ENCODE measurements around the gene ARHGAP27.
"Not testable (repeated sequence)": the region's sequence is repeated elsewhere in the genome, so short reads cannot be mapped to it uniquely, and the experiment has no call there.

The ARHGAP27 gene

GRCh38 chr17:45444301-45444700, 11.6 kb upstream of the ARHGAP27 start:
- H3K4me1 ChIP-seq (ENCODE audit: control insufficient read depth in 1 of 2, insufficient read depth in 1 of 2, low read depth in 1 of 2, low read length in 1 of 2); H3K4me3 ChIP-seq (ENCODE audit: low read depth in 1 of 2, low read length in 1 of 2); H3K27ac ChIP-seq; H3K9me3 ChIP-seq; H3K27me3 ChIP-seq: not testable (repeated sequence)
- peaks cover 87% of the 10 kb centered on the region for H3K36me3 ChIP-seq

GRCh38 chr17:45443371-45444260, 10.9 kb upstream of the ARHGAP27 start:
- H3K9me3 ChIP-seq; H3K27me3 ChIP-seq; H3K4me1 ChIP-seq (ENCODE audit: control insufficient read depth in 1 of 2, insufficient read depth in 1 of 2, low read depth in 1 of 2, low read length in 1 of 2); H3K4me3 ChIP-seq (ENCODE audit: low read depth in 1 of 2, low read length in 1 of 2); H3K27ac ChIP-seq: not testable (repeated sequence)
- peaks cover 88% of the 10 kb centered on the region for H3K36me3 ChIP-seq

GRCh38 chr17:45441526-45442310, 9.0 kb upstream of the ARHGAP27 start:
- H3K27ac ChIP-seq = no peak overlapping the region
- TF ChIP-seq CTCF (IDR thresholded peaks at IDR 0.05) = no peak
- no peaks in the 10 kb centered on the region for H3K4me1 ChIP-seq (ENCODE audit: control insufficient read depth in 1 of 2, insufficient read depth in 1 of 2, low read depth in 1 of 2, low read length in 1 of 2)
- H3K27me3 ChIP-seq = no peaks in the 10 kb centered on the region
- H3K9me3 ChIP-seq = no peaks in the 10 kb centered on the region
- H3K36me3 ChIP-seq = peaks cover 92% of the 10 kb centered on the region
- H3K4me3 ChIP-seq (ENCODE audit: low read depth in 1 of 2, low read length in 1 of 2) = no peak overlapping the region

GRCh38 chr17:45440839-45441515, 8.3 kb upstream of the ARHGAP27 start:
- peaks cover 94% of the 10 kb centered on the region for H3K36me3 ChIP-seq
- H3K27me3 ChIP-seq; H3K27ac ChIP-seq; H3K4me1 ChIP-seq (ENCODE audit: control insufficient read depth in 1 of 2, insufficient read depth in 1 of 2, low read depth in 1 of 2, low read length in 1 of 2); H3K9me3 ChIP-seq; H3K4me3 ChIP-seq (ENCODE audit: low read depth in 1 of 2, low read length in 1 of 2): not testable (repeated sequence)

- H3K9me3 ChIP-seq = no peaks in the 10 kb centered on the region
- TF ChIP-seq CTCF (IDR thresholded peaks at IDR 0.05) = no peak
- no peak overlapping the region for H3K27ac ChIP-seq
- H3K4me1 ChIP-seq (ENCODE audit: control insufficient read depth in 1 of 2, insufficient read depth in 1 of 2, low read depth in 1 of 2, low read length in 1 of 2) = no peaks in the 10 kb centered on the region
- H3K4me3 ChIP-seq (ENCODE audit: low read depth in 1 of 2, low read length in 1 of 2) = no peak overlapping the region
- no peaks in the 10 kb centered on the region for H3K27me3 ChIP-seq
- H3K36me3 ChIP-seq = peaks cover 94% of the 10 kb centered on the region
Measured at GRCh38 chr17:45440161-45440778, 7.6 kb upstream of the ARHGAP27 start.

GRCh38 chr17:45438931-45439610, 6.4 kb upstream of the ARHGAP27 start:
- H3K36me3 ChIP-seq = peaks cover 92% of the 10 kb centered on the region

More at GRCh38 chr17:45438931-45439610, 6.4 kb upstream of the ARHGAP27 start:
- H3K4me1 ChIP-seq (ENCODE audit: control insufficient read depth in 1 of 2, insufficient read depth in 1 of 2, low read depth in 1 of 2, low read length in 1 of 2) = no peaks in the 10 kb centered on the region
- no peaks in the 10 kb centered on the region for H3K27me3 ChIP-seq
- H3K4me3 ChIP-seq (ENCODE audit: low read depth in 1 of 2, low read length in 1 of 2) = no peak overlapping the region
- no peaks in the 10 kb centered on the region for H3K9me3 ChIP-seq
- TF ChIP-seq CTCF (IDR thresholded peaks at IDR 0.05) = no peak
- no peak overlapping the region for H3K27ac ChIP-seq

Measured in neutrophil (primary cell).